ENCODE results near the gene SERPINC1. TPM values are rescaled to one million over a fixed set of nuclear protein-coding genes. Genes with fewer than 3 reads are reported as not detected.

SERPINC1 gene
- total and polyA plus RNA-seq, 9 of the 15 experiments (the other 6 are each of a cell fraction or from before 2014, with no cell fraction given), result 0.07 to 1.2 (median 0.50) TPM

DNA sequence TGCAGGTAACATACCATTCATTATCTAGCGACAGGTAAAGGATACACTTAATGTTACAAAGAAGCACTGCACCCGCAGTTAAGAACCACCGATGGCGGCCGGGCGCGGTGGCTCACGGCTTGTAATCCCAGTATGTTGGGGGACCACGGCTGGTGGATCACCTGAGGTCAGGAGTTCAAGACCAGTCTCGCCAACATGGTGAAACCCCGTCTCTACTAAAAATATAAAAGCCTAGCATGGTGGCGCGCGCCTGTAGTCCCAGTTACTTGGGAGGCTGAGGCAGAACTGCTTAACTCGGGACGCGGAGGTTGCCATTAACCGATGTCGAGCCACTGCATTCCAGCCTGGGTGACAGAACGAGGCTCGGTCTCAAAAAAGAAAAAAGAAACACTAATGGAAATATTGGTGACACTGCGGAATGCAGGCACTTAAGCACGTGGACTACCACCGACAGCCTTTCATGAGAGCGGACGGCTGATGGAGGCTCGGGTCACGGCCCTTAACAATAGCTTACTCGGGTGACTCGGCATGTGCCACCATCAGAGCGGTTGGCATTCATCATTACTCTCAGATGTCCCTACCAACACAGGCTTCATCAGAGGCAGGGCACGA is 49.9 kb downstream of the SERPINC1 start (continued):
- no peak for TF ChIP-seq TRIM28 (IDR thresholded peaks at IDR 0.05)
- TF ChIP-seq, protein P1, sequence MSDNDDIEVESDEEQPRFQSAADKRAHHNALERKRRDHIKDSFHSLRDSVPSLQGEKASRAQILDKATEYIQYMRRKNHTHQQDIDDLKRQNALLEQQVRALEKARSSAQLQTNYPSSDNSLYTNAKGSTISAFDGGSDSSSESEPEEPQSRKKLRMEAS (CRISPR knock-in tag; IDR thresholded peaks at IDR 0.05), result peak; percentile 89
- peak; percentile 53; the same call in 1 of the 2 replicates for TF ChIP-seq ZNF644 (tag; IDR thresholded peaks at IDR 0.05; ENCODE audit: low read depth)
- TF ChIP-seq, protein P2, sequence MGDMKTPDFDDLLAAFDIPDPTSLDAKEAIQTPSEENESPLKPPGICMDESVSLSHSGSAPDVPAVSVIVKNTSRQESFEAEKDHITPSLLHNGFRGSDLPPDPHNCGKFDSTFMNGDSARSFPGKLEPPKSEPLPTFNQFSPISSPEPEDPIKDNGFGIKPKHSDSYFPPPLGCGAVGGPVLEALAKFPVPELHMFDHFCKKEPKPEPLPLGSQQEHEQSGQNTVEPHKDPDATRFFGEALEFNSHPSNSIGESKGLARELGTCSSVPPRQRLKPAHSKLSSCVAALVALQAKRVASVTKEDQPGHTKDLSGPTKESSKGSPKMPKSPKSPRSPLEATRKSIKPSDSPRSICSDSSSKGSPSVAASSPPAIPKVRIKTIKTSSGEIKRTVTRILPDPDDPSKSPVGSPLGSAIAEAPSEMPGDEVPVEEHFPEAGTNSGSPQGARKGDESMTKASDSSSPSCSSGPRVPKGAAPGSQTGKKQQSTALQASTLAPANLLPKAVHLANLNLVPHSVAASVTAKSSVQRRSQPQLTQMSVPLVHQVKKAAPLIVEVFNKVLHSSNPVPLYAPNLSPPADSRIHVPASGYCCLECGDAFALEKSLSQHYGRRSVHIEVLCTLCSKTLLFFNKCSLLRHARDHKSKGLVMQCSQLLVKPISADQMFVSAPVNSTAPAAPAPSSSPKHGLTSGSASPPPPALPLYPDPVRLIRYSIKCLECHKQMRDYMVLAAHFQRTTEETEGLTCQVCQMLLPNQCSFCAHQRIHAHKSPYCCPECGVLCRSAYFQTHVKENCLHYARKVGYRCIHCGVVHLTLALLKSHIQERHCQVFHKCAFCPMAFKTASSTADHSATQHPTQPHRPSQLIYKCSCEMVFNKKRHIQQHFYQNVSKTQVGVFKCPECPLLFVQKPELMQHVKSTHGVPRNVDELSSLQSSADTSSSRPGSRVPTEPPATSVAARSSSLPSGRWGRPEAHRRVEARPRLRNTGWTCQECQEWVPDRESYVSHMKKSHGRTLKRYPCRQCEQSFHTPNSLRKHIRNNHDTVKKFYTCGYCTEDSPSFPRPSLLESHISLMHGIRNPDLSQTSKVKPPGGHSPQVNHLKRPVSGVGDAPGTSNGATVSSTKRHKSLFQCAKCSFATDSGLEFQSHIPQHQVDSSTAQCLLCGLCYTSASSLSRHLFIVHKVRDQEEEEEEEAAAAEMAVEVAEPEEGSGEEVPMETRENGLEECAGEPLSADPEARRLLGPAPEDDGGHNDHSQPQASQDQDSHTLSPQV (IDR thresholded peaks at IDR 0.05), result no peak
- TF ChIP-seq, protein P3, sequence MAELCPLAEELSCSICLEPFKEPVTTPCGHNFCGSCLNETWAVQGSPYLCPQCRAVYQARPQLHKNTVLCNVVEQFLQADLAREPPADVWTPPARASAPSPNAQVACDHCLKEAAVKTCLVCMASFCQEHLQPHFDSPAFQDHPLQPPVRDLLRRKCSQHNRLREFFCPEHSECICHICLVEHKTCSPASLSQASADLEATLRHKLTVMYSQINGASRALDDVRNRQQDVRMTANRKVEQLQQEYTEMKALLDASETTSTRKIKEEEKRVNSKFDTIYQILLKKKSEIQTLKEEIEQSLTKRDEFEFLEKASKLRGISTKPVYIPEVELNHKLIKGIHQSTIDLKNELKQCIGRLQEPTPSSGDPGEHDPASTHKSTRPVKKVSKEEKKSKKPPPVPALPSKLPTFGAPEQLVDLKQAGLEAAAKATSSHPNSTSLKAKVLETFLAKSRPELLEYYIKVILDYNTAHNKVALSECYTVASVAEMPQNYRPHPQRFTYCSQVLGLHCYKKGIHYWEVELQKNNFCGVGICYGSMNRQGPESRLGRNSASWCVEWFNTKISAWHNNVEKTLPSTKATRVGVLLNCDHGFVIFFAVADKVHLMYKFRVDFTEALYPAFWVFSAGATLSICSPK (IDR thresholded peaks at IDR 0.05; ENCODE audit: borderline replicate concordance), result peak; percentile 27; the same call in 1 of the 2 replicates
- TF ChIP-seq, protein P4, sequence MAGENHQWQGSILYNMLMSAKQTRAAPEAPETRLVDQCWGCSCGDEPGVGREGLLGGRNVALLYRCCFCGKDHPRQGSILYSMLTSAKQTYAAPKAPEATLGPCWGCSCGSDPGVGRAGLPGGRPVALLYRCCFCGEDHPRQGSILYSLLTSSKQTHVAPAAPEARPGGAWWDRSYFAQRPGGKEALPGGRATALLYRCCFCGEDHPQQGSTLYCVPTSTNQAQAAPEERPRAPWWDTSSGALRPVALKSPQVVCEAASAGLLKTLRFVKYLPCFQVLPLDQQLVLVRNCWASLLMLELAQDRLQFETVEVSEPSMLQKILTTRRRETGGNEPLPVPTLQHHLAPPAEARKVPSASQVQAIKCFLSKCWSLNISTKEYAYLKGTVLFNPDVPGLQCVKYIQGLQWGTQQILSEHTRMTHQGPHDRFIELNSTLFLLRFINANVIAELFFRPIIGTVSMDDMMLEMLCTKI (IDR thresholded peaks at IDR 0.05; ENCODE audit: partially characterized antibody), result no peak
- no peak; the same call in 1 of the 2 replicates for TF ChIP-seq ZNF77 (CRISPR knock-in tag; IDR thresholded peaks at IDR 0.05)
- TF ChIP-seq, protein P5, sequence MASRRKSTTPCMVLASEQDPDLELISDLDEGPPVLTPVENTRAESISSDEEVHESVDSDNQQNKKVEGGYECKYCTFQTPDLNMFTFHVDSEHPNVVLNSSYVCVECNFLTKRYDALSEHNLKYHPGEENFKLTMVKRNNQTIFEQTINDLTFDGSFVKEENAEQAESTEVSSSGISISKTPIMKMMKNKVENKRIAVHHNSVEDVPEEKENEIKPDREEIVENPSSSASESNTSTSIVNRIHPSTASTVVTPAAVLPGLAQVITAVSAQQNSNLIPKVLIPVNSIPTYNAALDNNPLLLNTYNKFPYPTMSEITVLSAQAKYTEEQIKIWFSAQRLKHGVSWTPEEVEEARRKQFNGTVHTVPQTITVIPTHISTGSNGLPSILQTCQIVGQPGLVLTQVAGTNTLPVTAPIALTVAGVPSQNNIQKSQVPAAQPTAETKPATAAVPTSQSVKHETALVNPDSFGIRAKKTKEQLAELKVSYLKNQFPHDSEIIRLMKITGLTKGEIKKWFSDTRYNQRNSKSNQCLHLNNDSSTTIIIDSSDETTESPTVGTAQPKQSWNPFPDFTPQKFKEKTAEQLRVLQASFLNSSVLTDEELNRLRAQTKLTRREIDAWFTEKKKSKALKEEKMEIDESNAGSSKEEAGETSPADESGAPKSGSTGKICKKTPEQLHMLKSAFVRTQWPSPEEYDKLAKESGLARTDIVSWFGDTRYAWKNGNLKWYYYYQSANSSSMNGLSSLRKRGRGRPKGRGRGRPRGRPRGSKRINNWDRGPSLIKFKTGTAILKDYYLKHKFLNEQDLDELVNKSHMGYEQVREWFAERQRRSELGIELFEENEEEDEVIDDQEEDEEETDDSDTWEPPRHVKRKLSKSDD (conservative IDR thresholded peaks at IDR 0.05; ENCODE audit: low read length), result no peak
- TF ChIP-seq ZNF766 (CRISPR knock-in tag; conservative IDR thresholded peaks at IDR 0.05), result no peak
- no peak for TF ChIP-seq JUN (IDR thresholded peaks at IDR 0.05; ENCODE audit: borderline replicate concordance, low read depth, low read length)
- TF ChIP-seq JUN (CRISPR knock-in tag; IDR thresholded peaks at IDR 0.05; ENCODE audit: borderline replicate concordance), result peak; percentile 95; the same call in 1 of the 2 replicates
- TF ChIP-seq ZNF695 (CRISPR knock-in tag; IDR thresholded peaks at IDR 0.05), result 0 out of 2 replicates have a peak, but pooled peaks have one; percentile 22
- TF ChIP-seq FOXP1 (CRISPR knock-in tag; IDR thresholded peaks at IDR 0.05), result no peak
- TF ChIP-seq PURB (CRISPR knock-in tag; IDR thresholded peaks at IDR 0.05; ENCODE audit: low read depth), result no peak
- TF ChIP-seq, protein P6, sequence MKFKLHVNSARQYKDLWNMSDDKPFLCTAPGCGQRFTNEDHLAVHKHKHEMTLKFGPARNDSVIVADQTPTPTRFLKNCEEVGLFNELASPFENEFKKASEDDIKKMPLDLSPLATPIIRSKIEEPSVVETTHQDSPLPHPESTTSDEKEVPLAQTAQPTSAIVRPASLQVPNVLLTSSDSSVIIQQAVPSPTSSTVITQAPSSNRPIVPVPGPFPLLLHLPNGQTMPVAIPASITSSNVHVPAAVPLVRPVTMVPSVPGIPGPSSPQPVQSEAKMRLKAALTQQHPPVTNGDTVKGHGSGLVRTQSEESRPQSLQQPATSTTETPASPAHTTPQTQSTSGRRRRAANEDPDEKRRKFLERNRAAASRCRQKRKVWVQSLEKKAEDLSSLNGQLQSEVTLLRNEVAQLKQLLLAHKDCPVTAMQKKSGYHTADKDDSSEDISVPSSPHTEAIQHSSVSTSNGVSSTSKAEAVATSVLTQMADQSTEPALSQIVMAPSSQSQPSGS (CRISPR knock-in tag; IDR thresholded peaks at IDR 0.05), result 0 out of 2 replicates have a peak, but pooled peaks have one; percentile 20

Measured in K562 (cell line).